ENCODE data around the gene CENPL. TPM values are rescaled to one million over a fixed set of nuclear protein-coding genes. Genes with fewer than 3 reads are reported as not detected.

CENPL gene
- total and polyA plus RNA-seq, 9 of the 15 experiments (the other 6 are each of a cell fraction or from before 2014, with no cell fraction given) = 33.0 to 52.7 (median 39.7) TPM

- FAIRE-seq (no peak), ATAC-seq (no peak), DNase-seq (ENCODE audit: extremely low read depth in 1 of 4, low spot score in 3 of 4) (peak in 1 of 4 experiments; percentile 8)
- Histone ChIP-seq H3K9ac (ENCODE audit: insufficient read depth in 1 of 2, low read depth in 2 of 2, low read length in 2 of 2) (no peak overlapping the region), H3K4me3 (no peak overlapping the region), H3K9me1 (ENCODE audit: control insufficient read depth, insufficient read depth, low read length) (no peaks in the 10 kb centered on the region), H3K9me3 (replicated peaks; ENCODE audit: control insufficient read depth, insufficient read depth, low read depth, low read length) (no peaks in the 10 kb centered on the region), H3K36me3 (ENCODE audit: control insufficient read depth, insufficient read depth, low read length) (peaks cover 68% of the 10 kb centered on the region), H3K27ac (ENCODE audit: extremely low read depth, low read depth, low read length) (no peak overlapping the region), H3K4me1 (replicated peaks in 1 of 2; ENCODE audit: control insufficient read depth in 2 of 2, insufficient read depth in 2 of 2, low read length in 2 of 2) (no peaks in the 10 kb centered on the region), H3K27me3 (ENCODE audit: control insufficient read depth in 2 of 2, insufficient read depth in 2 of 2, low read length in 2 of 2) (no peaks in the 10 kb centered on the region), H3K4me2 (ENCODE audit: insufficient read depth, low read length) (no peak overlapping the region), H2AFZ (ENCODE audit: low read depth, low read length) (no peak overlapping the region), H4K20me1 (replicated peaks; ENCODE audit: control insufficient read depth, insufficient read depth, low read length) (no peaks in the 10 kb centered on the region), H3K79me2 (ENCODE audit: control insufficient read depth, insufficient read depth, low read length) (no peaks in the 10 kb centered on the region)
- 73% methylated on average over 4 of the region's 4 CpGs for WGBS (ENCODE audit: insufficient coverage, low coverage, missing lambda C conversion rate)
- in situ Hi-C loops (cut with MboI) (no loop called here), intact Hi-C loops (cut with micrococcal nuclease) (no loop called here)
- no TSS peak for BruUV-seq (replicated peaks)
- POLR2A ChIA-PET = interaction anchor here (0.8 to 10.4 kb wide), 6 partner anchors 7 to 33 kb away, joined by 3 to 183 read pairs (median 6); partner anchors contain the start of genes DARS2, GAS5 and ZBTB37
- CTCF ChIA-PET (ENCODE audit: low intra/inter-chr PET ratio) = no interaction called here
- TF ChIP-seq NR2C2 (CRISPR knock-in tag; IDR thresholded peaks at IDR 0.05) (no peak), NR2C2 (tag; IDR thresholded peaks at IDR 0.05) (peak; percentile 12; the same call in 1 of the 2 replicates), ZNF75A (CRISPR knock-in tag; IDR thresholded peaks at IDR 0.05) (no peak), ZBTB7A (IDR thresholded peaks at IDR 0.05; ENCODE audit: borderline replicate concordance, control insufficient read depth, low read depth, low read length) (no peak), ZNF174 (CRISPR knock-in tag; IDR thresholded peaks at IDR 0.05) (no peak), FOXM1 (IDR thresholded peaks at IDR 0.05; ENCODE audit: low read depth) (no peak), FOXM1 (CRISPR knock-in tag; IDR thresholded peaks at IDR 0.05; ENCODE audit: low read depth) (no peak), ETV5 (CRISPR knock-in tag; IDR thresholded peaks at IDR 0.05; ENCODE audit: low read depth) (no peak), POLR2AphosphoS5 (IDR thresholded peaks at IDR 0.05; ENCODE audit: control insufficient read depth, insufficient read depth, low read depth, low read length) (0 out of 2 replicates have a peak, but pooled peaks have one; percentile 40), HMGN3 (IDR thresholded peaks at IDR 0.05; ENCODE audit: borderline replicate concordance, extremely low read depth, insufficient read length, low read depth, low read length) (no peak), SIN3A (IDR thresholded peaks at IDR 0.05; ENCODE audit: borderline replicate concordance in 2 of 2, control insufficient read depth in 1 of 2, low read depth in 2 of 2, low read length in 2 of 2) (no peak), NR0B1 (IDR thresholded peaks at IDR 0.05; ENCODE audit: partially characterized antibody) (no peak), ZNF445 (CRISPR knock-in tag; IDR thresholded peaks at IDR 0.05; ENCODE audit: low read depth) (no peak), MAFG (tag; conservative IDR thresholded peaks at IDR 0.05) (no peak), ZNF764 (CRISPR knock-in tag; IDR thresholded peaks at IDR 0.05; ENCODE audit: low read depth) (no peak), NR2C1 (IDR thresholded peaks at IDR 0.05) (peak; percentile 73), NR2C1 (tag; IDR thresholded peaks at IDR 0.05) (peak; percentile 85), RNF219 (CRISPR knock-in tag; IDR thresholded peaks at IDR 0.05) (no peak), SRSF1 (IDR thresholded peaks at IDR 0.05; ENCODE audit: low read depth, low read length) (no peak), ZNF24 (IDR thresholded peaks at IDR 0.05) (no peak), FOXJ3 (CRISPR knock-in tag; IDR thresholded peaks at IDR 0.05) (no peak), RFX1 (IDR thresholded peaks at IDR 0.05) (no peak)
Measured at GRCh38 chr1:173857363-173857917, 32.8 kb upstream of the CENPL start.
